DMS114 treated with DMSO at 0.1 percent for 48 hours (cell line): Measurements from ENCODE around the gene CSF2RB.
"Not testable (repeated sequence)": the region's sequence is repeated elsewhere in the genome, so short reads cannot be mapped to it uniquely, and the experiment has no call there.

Source experiments
- DNase-seq: peaks from one replicate; lab custom pipeline; 2025; ENCODE audit not compliant: unreplicated experiment; lab: John Stamatoyannopoulos, UW

Gene CSF2RB

GRCh38 chr22:36963302-36963701 is 49.9 kb downstream of the CSF2RB start:
- DNase-seq = no peak

- no peak for DNase-seq
Measured at GRCh38 chr22:36964106-36964505, 50.7 kb downstream of the CSF2RB start.

GRCh38 chr22:36965696-36966095 is 52.3 kb downstream of the CSF2RB start:
- DNase-seq = no peak

- DNase-seq = no peak
Measured at GRCh38 chr22:36966851-36967540, 53.6 kb downstream of the CSF2RB start.

GRCh38 chr22:36968249-36968964 is 55.0 kb downstream of the CSF2RB start:
- DNase-seq = no peak

- no peak for DNase-seq
Measured at GRCh38 chr22:36971341-36972125, 58.1 kb downstream of the CSF2RB start.

GRCh38 chr22:36976606-36977005 is 63.2 kb downstream of the CSF2RB start:
- no peak for DNase-seq

- DNase-seq = no peak
Measured at GRCh38 chr22:36977401-36977861, 64.0 kb downstream of the CSF2RB start.

- DNase-seq = peak; percentile 80
Measured at GRCh38 chr22:36977947-36978660, 64.7 kb downstream of the CSF2RB start.

- no peak for DNase-seq
Measured at GRCh38 chr22:36979016-36979910, 65.8 kb downstream of the CSF2RB start.

- DNase-seq = no peak
Measured at GRCh38 chr22:36981247-36981775, 67.9 kb downstream of the CSF2RB start.

GRCh38 chr22:36982136-36982535 is 68.7 kb downstream of the CSF2RB start:
- no peak for DNase-seq

- no peak for DNase-seq
Measured at GRCh38 chr22:36985211-36985889, 71.9 kb downstream of the CSF2RB start.

- no peak for DNase-seq
Measured at GRCh38 chr22:36986242-36986821, 72.9 kb downstream of the CSF2RB start.

- DNase-seq = no peak
Measured at GRCh38 chr22:36988075-36988832, 74.8 kb downstream of the CSF2RB start.

- not testable (repeated sequence) for DNase-seq
Measured at GRCh38 chr22:36989012-36989411, 75.6 kb downstream of the CSF2RB start.
